ENCODE results near the gene ABHD18.
"Not testable (repeated sequence)": the region's sequence is repeated elsewhere in the genome, so short reads cannot be mapped to it uniquely, and the experiment has no call there.

ABHD18 gene

DNA sequence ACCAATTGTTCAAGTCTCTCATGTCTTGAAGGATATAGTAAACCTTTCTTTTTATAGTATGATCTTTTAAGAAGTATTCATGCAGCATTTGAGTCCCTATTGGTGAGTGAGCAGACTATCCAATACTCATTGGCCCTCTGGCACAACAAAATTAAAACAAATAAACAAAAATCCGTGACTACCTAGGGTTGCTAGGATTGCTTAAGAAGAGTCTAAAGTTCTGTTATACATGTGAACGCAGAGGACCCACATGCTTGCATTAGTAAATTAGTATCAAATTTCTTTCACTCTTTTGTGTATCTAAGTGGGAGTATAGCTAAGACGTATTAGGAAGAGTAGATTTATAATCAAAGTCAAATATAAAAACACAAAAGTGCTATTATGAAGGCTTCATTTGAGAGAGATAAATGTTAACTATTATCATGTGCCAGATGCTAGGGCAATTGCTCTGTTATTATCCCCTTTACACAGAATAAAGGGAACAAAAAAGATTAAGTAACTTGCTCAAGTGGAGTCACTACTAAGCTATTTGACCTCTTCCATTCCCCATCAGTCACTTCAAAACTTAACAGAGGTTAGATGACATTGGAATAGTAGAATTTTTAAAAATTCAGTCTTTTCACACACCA is 66.7 kb downstream of the ABHD18 start:
- no peaks in the 10 kb centered on the region for H3K27me3 ChIP-seq
- peaks cover 62% of the 10 kb centered on the region for H3K36me3 ChIP-seq
- TF ChIP-seq, protein P1, sequence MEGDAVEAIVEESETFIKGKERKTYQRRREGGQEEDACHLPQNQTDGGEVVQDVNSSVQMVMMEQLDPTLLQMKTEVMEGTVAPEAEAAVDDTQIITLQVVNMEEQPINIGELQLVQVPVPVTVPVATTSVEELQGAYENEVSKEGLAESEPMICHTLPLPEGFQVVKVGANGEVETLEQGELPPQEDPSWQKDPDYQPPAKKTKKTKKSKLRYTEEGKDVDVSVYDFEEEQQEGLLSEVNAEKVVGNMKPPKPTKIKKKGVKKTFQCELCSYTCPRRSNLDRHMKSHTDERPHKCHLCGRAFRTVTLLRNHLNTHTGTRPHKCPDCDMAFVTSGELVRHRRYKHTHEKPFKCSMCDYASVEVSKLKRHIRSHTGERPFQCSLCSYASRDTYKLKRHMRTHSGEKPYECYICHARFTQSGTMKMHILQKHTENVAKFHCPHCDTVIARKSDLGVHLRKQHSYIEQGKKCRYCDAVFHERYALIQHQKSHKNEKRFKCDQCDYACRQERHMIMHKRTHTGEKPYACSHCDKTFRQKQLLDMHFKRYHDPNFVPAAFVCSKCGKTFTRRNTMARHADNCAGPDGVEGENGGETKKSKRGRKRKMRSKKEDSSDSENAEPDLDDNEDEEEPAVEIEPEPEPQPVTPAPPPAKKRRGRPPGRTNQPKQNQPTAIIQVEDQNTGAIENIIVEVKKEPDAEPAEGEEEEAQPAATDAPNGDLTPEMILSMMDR (IDR thresholded peaks at IDR 0.05): no peak
- no peak overlapping the region for H3K27ac ChIP-seq
- no peak overlapping the region for H3K4me3 ChIP-seq (ENCODE audit: low read depth in 1 of 2, low read length in 1 of 2)
- no peaks in the 10 kb centered on the region for H3K4me1 ChIP-seq (ENCODE audit: control insufficient read depth in 1 of 2, insufficient read depth in 1 of 2, low read depth in 1 of 2, low read length in 1 of 2)
- H3K9me3 ChIP-seq: no peaks in the 10 kb centered on the region

DNA sequence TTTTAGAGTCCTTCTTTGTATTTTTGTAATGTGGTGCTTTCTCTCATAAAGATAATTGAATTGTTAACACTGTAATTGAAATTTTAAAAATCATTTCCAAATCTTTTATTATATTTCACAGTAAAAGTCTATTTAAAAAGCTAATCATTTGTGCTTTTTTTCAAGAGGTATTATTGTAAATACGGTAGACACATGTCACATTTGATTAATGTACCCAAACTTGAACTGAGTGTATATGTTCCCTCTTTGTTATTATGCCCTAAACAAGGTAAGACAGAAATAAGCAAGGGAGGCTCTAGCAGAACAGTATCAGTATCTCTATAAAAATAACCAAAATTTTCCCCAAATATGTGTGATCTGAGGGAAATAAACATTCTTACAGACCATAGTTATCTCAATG is 74.4 kb downstream of the ABHD18 start:
- no peaks in the 10 kb centered on the region for H3K27me3 ChIP-seq
- H3K4me1 ChIP-seq (ENCODE audit: control insufficient read depth in 1 of 2, insufficient read depth in 1 of 2, low read depth in 1 of 2, low read length in 1 of 2): no peaks in the 10 kb centered on the region
- H3K27ac ChIP-seq: no peak overlapping the region
- H3K9me3 ChIP-seq: no peaks in the 10 kb centered on the region
- TF ChIP-seq, protein P1 (IDR thresholded peaks at IDR 0.05): no peak
- peaks cover 15% of the 10 kb centered on the region for H3K36me3 ChIP-seq
- no peak overlapping the region for H3K4me3 ChIP-seq (ENCODE audit: low read depth in 1 of 2, low read length in 1 of 2)

DNA sequence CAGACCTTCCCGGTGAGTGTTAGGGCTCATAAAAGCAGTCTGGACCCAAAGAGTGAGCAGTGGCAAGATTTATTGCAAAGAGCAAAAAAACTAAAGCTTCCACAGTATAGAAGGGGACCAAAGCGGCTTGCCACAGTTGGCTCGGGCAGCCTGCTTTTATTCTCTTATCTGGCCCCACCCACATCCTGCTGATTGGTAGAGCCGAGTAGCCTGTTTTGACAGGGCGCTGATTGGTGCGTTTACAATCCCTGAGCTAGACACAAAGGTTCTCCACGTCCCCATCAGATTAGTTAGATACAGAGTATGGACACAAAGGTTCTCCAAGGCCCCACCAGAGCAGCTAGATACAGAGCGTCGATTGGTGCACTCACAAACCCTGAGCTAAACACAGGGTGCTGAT is 81.8 kb downstream of the ABHD18 start:
- not testable (repeated sequence) for H3K27ac ChIP-seq; H3K4me3 ChIP-seq (ENCODE audit: low read depth in 1 of 2, low read length in 1 of 2); H3K4me1 ChIP-seq (ENCODE audit: control insufficient read depth in 1 of 2, insufficient read depth in 1 of 2, low read depth in 1 of 2, low read length in 1 of 2); H3K9me3 ChIP-seq; H3K27me3 ChIP-seq; H3K36me3 ChIP-seq

DNA sequence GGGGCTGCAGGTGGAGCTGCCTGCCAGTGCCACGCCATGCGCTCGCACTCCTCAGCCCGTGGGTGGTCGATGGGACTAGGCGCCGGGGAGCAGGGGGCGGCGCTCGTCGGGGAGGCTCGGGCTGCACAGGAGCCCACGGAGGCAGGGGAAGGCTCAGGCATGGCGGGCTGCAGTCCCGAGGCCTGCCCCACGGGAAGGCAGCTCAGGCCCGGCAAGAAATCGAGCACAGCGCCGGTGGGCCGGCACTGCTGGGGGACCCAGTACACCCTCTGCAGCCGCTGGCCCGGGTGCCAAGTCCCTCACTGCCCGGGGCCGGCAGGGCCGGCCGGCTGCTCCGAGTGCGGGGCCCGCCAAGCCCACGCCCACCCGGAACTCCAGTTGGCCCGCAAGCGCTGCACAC is 82.3 kb downstream of the ABHD18 start:
- H3K4me1 ChIP-seq (ENCODE audit: control insufficient read depth in 1 of 2, insufficient read depth in 1 of 2, low read depth in 1 of 2, low read length in 1 of 2); H3K36me3 ChIP-seq; H3K27me3 ChIP-seq; H3K27ac ChIP-seq; H3K4me3 ChIP-seq (ENCODE audit: low read depth in 1 of 2, low read length in 1 of 2); H3K9me3 ChIP-seq: not testable (repeated sequence)

DNA sequence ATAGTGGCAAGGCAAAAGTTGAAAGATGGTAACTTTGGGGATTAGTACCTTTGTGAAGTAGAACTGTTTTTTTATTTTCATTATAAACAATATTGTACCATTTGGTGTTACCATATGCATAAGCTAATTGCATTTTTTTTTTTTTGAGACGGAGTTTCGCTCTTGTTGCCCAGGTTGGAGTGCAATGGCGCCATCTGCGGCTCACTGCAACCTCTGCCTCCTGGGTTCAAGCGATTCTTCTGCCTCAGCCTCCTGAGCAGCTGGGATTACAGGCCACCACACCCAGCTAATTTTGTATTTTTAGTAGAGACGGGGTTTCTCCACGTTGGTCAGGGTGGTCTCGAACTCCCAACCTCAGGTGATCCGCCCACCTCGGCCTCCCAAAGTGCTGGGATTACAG is 86.0 kb downstream of the ABHD18 start:
- H3K4me3 ChIP-seq (ENCODE audit: low read depth in 1 of 2, low read length in 1 of 2); H3K36me3 ChIP-seq; H3K4me1 ChIP-seq (ENCODE audit: control insufficient read depth in 1 of 2, insufficient read depth in 1 of 2, low read depth in 1 of 2, low read length in 1 of 2); H3K27ac ChIP-seq; H3K9me3 ChIP-seq; H3K27me3 ChIP-seq: not testable (repeated sequence)

DNA sequence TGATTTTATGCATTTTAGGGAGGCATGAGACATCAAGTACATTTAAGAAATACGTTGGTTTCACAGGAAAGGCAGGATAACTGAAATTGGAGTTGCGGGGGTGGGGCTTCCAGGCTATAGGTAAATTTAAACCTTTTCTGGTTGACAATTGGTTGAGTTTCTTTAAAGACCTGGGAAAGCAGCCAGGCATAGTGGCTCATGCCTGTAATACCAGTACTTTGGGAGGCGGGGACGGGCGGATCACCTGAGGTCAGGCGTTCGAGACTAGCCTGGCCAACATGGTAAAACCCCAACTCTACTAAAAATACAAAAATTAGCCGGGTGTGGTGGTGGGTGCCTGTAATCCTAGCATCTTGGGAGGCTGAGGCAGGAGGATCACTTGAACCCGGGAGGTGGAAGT is 89.7 kb downstream of the ABHD18 start:
- H3K4me3 ChIP-seq (ENCODE audit: low read depth in 1 of 2, low read length in 1 of 2); H3K4me1 ChIP-seq (ENCODE audit: control insufficient read depth in 1 of 2, insufficient read depth in 1 of 2, low read depth in 1 of 2, low read length in 1 of 2); H3K27ac ChIP-seq; H3K27me3 ChIP-seq; H3K9me3 ChIP-seq; H3K36me3 ChIP-seq: not testable (repeated sequence)

DNA sequence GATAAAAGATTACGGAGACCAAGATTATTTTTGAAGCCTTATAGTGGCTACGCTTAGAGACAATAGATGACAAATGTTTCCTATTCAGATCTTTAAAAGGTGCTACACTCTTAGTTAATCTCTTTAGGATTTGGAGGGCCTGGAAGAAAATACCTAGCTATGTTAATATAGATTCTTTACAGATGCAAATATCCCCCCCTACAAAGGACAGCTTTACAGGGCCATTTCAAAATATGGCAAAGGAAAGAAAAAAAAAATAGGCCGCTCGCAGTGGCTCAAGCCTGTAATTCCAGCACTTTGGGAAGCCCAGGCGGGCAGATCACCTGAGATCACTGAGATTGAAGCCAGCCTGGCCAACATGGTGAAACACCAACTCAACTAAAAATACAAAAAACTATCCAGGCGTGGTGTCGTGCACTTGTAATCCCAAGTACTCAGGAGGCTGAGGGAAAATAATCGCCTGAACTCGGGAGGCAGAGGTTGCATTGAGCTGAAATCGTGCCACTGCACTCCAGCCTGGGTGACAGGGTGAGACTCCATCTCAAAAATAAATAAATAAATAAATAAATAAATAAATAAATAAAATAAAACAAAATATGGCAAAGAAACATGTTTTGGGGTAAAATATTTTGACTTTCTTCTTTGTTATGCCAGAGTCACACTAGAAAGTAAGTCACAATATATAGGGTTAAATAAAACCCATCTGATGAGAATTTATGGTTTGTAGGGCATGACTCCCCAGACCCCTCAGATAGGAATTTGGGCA is 90.4 kb downstream of the ABHD18 start:
- not testable (repeated sequence) for H3K27ac ChIP-seq; H3K27me3 ChIP-seq; H3K4me1 ChIP-seq (ENCODE audit: control insufficient read depth in 1 of 2, insufficient read depth in 1 of 2, low read depth in 1 of 2, low read length in 1 of 2); H3K4me3 ChIP-seq (ENCODE audit: low read depth in 1 of 2, low read length in 1 of 2); H3K9me3 ChIP-seq; H3K36me3 ChIP-seq

DNA sequence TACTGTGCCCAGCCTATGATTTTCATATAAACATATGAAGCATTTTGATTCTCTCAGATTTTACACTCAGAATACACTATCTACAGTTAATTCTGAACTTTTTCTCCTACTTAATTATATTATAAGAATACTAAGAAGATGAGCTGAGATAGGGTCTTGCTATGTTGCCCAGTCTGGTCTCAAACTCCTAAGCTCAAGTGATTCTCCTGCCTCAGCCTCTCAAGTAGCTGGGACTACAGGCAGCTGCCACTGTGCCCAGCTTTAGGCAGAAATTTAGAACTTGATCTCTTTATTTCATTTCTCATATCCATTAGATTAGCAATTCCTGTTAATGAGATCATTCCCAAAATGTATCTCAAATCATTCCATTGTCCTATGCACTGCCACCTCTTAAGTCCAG is 91.2 kb downstream of the ABHD18 start:
- H3K27ac ChIP-seq: no peak overlapping the region
- no peaks in the 10 kb centered on the region for H3K9me3 ChIP-seq
- no peaks in the 10 kb centered on the region for H3K36me3 ChIP-seq
- H3K27me3 ChIP-seq: no peaks in the 10 kb centered on the region
- H3K4me1 ChIP-seq (ENCODE audit: control insufficient read depth in 1 of 2, insufficient read depth in 1 of 2, low read depth in 1 of 2, low read length in 1 of 2): peaks cover 5 to 9% of the 10 kb centered on the region in 2 experiments
- TF ChIP-seq, protein P1 (IDR thresholded peaks at IDR 0.05): no peak
- no peak overlapping the region for H3K4me3 ChIP-seq (ENCODE audit: low read depth in 1 of 2, low read length in 1 of 2)
